ENCODE data around the gene C12orf76. TPM values are rescaled to one million over a fixed set of nuclear protein-coding genes. Genes with fewer than 3 reads are reported as not detected.
A peak's percentile ranks its signal among the peaks of the same experiment; 100 is the strongest.

The C12orf76 gene
- total RNA-seq, 1 experiment from 2014 or later, result 14.2 TPM

DNA sequence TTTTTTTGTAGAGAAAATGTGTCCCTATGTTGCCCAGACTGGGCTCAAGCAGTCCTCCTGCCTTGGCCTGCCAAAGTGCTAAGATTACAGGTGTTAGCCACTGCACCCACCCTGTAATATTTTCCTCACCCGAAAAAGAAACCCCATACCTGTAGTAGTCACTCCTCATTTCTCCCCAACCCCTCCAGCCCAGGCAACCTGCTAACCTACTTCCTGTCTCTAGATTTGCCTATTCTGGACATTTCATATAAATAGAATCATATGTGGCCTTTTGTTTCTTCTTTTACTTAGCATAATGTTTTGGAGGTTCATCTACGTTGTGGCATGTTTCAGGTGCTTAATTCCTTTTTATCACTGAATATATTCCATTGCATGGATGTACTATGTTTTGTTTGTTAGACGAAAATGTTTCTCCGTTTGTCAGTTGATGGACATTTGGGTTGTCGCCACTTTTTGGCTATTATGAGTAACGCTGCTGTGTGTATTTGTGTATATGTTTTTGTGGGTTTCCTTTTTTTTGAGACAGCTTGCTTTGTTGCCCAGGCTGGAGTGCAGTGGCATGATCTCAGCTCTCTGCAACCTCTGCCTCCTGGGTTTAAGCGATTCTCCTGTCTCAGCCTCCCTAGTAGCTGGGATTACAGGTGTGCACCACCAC, 42.9 kb downstream of the C12orf76 start:
- intact Hi-C loops (cut with micrococcal nuclease; ENCODE audit: unreplicated experiment), result no loop called here
- TF ChIP-seq, protein P1, sequence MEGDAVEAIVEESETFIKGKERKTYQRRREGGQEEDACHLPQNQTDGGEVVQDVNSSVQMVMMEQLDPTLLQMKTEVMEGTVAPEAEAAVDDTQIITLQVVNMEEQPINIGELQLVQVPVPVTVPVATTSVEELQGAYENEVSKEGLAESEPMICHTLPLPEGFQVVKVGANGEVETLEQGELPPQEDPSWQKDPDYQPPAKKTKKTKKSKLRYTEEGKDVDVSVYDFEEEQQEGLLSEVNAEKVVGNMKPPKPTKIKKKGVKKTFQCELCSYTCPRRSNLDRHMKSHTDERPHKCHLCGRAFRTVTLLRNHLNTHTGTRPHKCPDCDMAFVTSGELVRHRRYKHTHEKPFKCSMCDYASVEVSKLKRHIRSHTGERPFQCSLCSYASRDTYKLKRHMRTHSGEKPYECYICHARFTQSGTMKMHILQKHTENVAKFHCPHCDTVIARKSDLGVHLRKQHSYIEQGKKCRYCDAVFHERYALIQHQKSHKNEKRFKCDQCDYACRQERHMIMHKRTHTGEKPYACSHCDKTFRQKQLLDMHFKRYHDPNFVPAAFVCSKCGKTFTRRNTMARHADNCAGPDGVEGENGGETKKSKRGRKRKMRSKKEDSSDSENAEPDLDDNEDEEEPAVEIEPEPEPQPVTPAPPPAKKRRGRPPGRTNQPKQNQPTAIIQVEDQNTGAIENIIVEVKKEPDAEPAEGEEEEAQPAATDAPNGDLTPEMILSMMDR (IDR thresholded peaks at IDR 0.05; ENCODE audit: unreplicated experiment), result no peak
- peaks cover 6% of the 10 kb centered on the region for H3K36me3 Mint-ChIP-seq (ENCODE audit: insufficient read depth, unreplicated experiment)
- H3K9me3 Mint-ChIP-seq (ENCODE audit: low read depth, unreplicated experiment), result no peaks in the 10 kb centered on the region
- BruUV-seq (replicated peaks), result no TSS peak
- H3K4me1 Mint-ChIP-seq (ENCODE audit: low read depth, unreplicated experiment), result peaks cover 17% of the 10 kb centered on the region
- CTCF ChIA-PET, result no interaction called here
- H3K27me3 Mint-ChIP-seq (ENCODE audit: unreplicated experiment), result no peaks in the 10 kb centered on the region
- no peak for DNase-seq
- no peak overlapping the region for H3K4me3 Mint-ChIP-seq (ENCODE audit: low read depth, unreplicated experiment)
- no peak overlapping the region for H3K27ac Mint-ChIP-seq (ENCODE audit: unreplicated experiment)

DNA sequence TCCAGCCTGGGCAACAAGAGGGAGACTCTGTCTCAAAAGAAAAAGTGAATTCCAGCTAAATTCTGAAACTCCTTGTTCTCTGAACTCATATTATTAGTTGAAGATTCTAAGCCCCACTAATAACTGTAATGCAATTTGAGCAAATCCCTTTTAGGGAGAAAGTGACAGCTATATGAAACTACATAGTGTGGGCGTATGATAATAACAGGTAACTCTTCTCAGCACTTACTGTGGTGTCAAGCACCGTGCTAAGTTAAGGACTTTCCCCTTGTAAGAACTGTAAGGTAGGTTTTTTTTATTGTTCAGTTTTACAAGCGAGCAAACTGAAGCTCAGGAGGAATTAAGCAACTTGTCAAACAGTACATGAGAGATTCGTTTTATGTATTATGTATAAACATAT, 43.7 kb downstream of the C12orf76 start:
- intact Hi-C loops (cut with micrococcal nuclease; ENCODE audit: unreplicated experiment), result loop anchor here (5.0 kb wide), 1 partner anchor 33 kb away; no protein-coding TSS in a partner anchor
- TF ChIP-seq, protein P1 (IDR thresholded peaks at IDR 0.05; ENCODE audit: unreplicated experiment), result no peak
- Mint-ChIP-seq H3K27ac (ENCODE audit: unreplicated experiment) (no peak overlapping the region), H3K36me3 (ENCODE audit: insufficient read depth, unreplicated experiment) (peaks cover 12% of the 10 kb centered on the region), H3K9me3 (ENCODE audit: low read depth, unreplicated experiment) (no peaks in the 10 kb centered on the region), H3K27me3 (ENCODE audit: unreplicated experiment) (no peaks in the 10 kb centered on the region), H3K4me1 (ENCODE audit: low read depth, unreplicated experiment) (peaks cover 17% of the 10 kb centered on the region), H3K4me3 (ENCODE audit: low read depth, unreplicated experiment) (no peak overlapping the region)
- no peak for DNase-seq
- CTCF ChIA-PET, result interaction anchor here (0.6 to 0.9 kb wide), 2 partner anchors 155 to 542 kb away, joined by 3 read pairs; no protein-coding TSS in a partner anchor
- no TSS peak for BruUV-seq (replicated peaks)

DNA sequence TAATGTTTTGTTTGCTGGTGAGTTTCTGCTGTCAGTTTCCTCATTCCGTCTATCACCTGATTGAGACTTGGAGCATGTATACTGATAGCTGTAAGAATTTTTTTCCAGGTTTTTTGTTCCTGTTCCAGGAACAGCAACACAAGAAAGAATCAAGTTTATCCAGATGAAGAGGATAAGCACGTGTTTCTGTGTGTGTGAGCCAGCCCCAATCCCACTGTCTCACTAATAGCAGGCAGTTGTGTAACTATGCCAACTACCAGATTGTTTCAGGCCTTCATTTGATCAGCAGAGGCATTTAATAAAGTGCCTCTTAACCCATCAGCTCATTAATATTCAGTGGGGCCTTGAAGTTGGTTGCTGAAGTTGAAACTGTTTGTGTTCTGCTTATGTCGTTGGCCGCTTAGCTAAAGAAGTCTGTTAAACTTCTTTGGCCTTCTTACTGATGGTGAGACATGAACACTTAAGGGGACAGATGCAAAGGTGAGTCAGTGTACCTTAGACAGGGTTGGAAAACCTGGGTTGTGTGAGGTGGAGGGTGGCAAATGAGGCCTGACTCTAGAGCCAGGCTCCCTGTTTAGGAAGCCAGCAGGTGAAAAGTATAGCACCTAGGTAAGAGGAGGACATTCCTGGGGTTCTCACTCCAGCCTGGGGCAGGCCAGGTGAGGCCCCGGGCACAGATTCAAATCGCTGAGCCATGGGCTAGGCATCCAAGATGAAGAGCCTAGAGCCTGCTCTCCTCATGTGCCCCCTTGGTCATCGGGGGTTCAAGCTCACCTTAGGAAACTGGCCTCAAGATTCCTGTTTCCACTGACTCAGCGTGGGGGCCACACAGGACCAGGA, 45.4 kb downstream of the C12orf76 start:
- peaks cover 26% of the 10 kb centered on the region for H3K4me1 Mint-ChIP-seq (ENCODE audit: low read depth, unreplicated experiment)
- H3K9me3 Mint-ChIP-seq (ENCODE audit: low read depth, unreplicated experiment), result no peaks in the 10 kb centered on the region
- peak overlapping the region; percentile 32 for H3K27ac Mint-ChIP-seq (ENCODE audit: unreplicated experiment)
- intact Hi-C loops (cut with micrococcal nuclease; ENCODE audit: unreplicated experiment), result loop anchor here (5.0 kb wide), 1 partner anchor 34 kb away; no protein-coding TSS in a partner anchor
- CTCF ChIA-PET, result no interaction called here
- DNase-seq, result no peak
- peaks cover 25% of the 10 kb centered on the region for H3K36me3 Mint-ChIP-seq (ENCODE audit: insufficient read depth, unreplicated experiment)
- no TSS peak for BruUV-seq (replicated peaks)
- H3K27me3 Mint-ChIP-seq (ENCODE audit: unreplicated experiment), result no peaks in the 10 kb centered on the region
- peak overlapping the region; percentile 26 for H3K4me3 Mint-ChIP-seq (ENCODE audit: low read depth, unreplicated experiment)
- TF ChIP-seq, protein P1 (IDR thresholded peaks at IDR 0.05; ENCODE audit: unreplicated experiment), result no peak

DNA sequence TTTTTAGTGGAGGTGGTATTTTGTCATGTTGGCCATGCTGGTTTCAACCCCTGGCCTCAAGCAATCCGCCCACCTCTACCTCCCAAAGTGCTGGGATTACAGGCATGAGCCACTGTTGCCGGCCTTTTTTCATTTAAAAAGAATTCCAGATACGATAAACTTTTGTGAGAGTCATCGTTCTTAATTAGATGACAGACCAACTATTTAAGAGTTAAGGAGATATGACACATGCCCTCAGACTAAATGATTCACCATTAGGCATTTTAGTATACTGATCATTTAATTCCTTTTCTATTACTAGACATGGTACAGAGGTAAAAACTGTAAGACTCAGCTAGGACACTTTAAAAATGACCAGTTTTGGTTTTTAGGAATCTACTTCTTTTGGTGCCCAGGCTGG, 46.7 kb downstream of the C12orf76 start:
- H3K27ac Mint-ChIP-seq (ENCODE audit: unreplicated experiment), result no peak overlapping the region
- peaks cover 26% of the 10 kb centered on the region for H3K4me1 Mint-ChIP-seq (ENCODE audit: low read depth, unreplicated experiment)
- TF ChIP-seq, protein P1 (IDR thresholded peaks at IDR 0.05; ENCODE audit: unreplicated experiment), result no peak
- H3K9me3 Mint-ChIP-seq (ENCODE audit: low read depth, unreplicated experiment), result no peaks in the 10 kb centered on the region
- H3K4me3 Mint-ChIP-seq (ENCODE audit: low read depth, unreplicated experiment), result no peak overlapping the region
- intact Hi-C loops (cut with micrococcal nuclease; ENCODE audit: unreplicated experiment), result loop anchor here (5.0 kb wide), 1 partner anchor 36 kb away; no protein-coding TSS in a partner anchor
- BruUV-seq (replicated peaks), result no TSS peak
- H3K27me3 Mint-ChIP-seq (ENCODE audit: unreplicated experiment), result no peaks in the 10 kb centered on the region
- DNase-seq, result no peak
- peaks cover 25% of the 10 kb centered on the region for H3K36me3 Mint-ChIP-seq (ENCODE audit: insufficient read depth, unreplicated experiment)
- CTCF ChIA-PET, result interaction anchor here (0.6 kb wide), 1 partner anchor 1605 kb away, joined by 12 read pairs; no protein-coding TSS in a partner anchor

Data from Calu3 (cell line).